Endothelial cell of umbilical vein (primary cell): ENCODE measurements around the gene SECTM1.

Experiments used
- CTCF ChIP-seq, 2 donors: IDR thresholded peaks; 1 replicate in 1 of 2; 2 replicates in 1 of 2; pipeline ENCODE4 v1.5.1; 2011; ENCODE audit warnings: low read length in 2 of 2, mild to moderate bottlenecking in 2 of 2, moderate library complexity in 2 of 2, control low read depth in 1 of 2, inconsistent platforms in 1 of 2, low read depth in 1 of 2; ENCODE audit not compliant: insufficient read depth in 1 of 2; ENCODE audit errors: extremely low read depth in 1 of 2
- EZH2 ChIP-seq: IDR thresholded peaks from 2 replicates; pipeline ENCODE4 v1.6.1; 2012; ENCODE audit warnings: borderline replicate concordance, low read depth, mild to moderate bottlenecking, moderate library complexity, low read length, inconsistent platforms; ENCODE audit not compliant: severe bottlenecking
- JUN ChIP-seq: IDR thresholded peaks from 2 replicates; pipeline ENCODE4 v1.6.1; 2011; ENCODE audit warnings: borderline replicate concordance, low read depth; ENCODE audit not compliant: insufficient read length, insufficient read depth
- POLR2AphosphoS5 ChIP-seq: IDR thresholded peaks from 2 replicates; pipeline ENCODE4 v1.6.1; 2012; ENCODE audit warnings: low read depth, mild to moderate bottlenecking, control low read depth, low read length, moderate library complexity; ENCODE audit not compliant: insufficient read depth

DNA sequence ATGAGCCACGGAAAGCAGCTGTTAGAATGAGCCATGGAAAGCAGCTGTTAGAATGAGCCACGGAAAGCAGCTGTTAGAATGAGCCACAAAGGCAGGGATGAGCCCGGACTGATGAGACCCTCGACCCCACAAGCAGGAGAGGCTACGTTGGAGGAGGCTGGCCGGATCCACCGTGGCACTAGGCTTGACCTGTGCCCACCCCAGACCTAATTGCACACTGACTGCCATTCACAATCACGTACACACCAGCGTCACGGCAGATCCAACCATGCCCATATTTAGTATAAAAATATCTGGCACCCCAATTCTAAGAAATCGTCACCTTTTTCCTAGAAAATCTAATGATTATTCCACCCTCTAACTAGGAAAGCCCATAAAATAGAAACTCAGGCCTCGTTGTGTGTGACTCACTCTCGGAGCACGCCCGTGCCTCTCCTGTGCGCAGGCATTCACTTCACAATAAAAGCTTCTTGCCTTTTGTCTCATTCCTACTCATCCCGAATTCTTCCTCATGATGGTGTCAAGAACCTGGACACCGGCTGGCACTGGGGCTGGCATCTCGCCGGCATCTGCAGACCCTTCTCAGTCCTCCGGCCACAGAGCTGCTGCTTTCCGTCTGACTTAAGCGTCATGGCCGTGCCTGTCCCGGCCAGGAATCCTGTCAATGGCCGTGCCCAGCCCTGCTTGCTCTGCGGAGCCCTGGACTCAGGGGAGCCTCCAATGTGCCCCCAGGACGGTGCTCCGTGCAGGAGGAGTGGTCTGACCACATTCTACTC is 5.5 kb upstream of the SECTM1 start:
- TF ChIP-seq EZH2 (no peak), CTCF (IDR thresholded peaks at IDR 0.05; ENCODE audit: extremely low read depth in 1 of 2, insufficient read depth in 1 of 2, low read depth in 1 of 2, low read length in 2 of 2) (no peak), POLR2AphosphoS5 (no peak), JUN (peak; percentile 63)
